ENCODE results near the gene ZNF200.
"Not testable (repeated sequence)": the region's sequence is repeated elsewhere in the genome, so short reads cannot be mapped to it uniquely, and the experiment has no call there.

Gene ZNF200, protein sequence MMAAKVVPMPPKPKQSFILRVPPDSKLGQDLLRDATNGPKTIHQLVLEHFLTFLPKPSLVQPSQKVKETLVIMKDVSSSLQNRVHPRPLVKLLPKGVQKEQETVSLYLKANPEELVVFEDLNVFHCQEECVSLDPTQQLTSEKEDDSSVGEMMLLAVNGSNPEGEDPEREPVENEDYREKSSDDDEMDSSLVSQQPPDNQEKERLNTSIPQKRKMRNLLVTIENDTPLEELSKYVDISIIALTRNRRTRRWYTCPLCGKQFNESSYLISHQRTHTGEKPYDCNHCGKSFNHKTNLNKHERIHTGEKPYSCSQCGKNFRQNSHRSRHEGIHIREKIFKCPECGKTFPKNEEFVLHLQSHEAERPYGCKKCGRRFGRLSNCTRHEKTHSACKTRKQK

DNA sequence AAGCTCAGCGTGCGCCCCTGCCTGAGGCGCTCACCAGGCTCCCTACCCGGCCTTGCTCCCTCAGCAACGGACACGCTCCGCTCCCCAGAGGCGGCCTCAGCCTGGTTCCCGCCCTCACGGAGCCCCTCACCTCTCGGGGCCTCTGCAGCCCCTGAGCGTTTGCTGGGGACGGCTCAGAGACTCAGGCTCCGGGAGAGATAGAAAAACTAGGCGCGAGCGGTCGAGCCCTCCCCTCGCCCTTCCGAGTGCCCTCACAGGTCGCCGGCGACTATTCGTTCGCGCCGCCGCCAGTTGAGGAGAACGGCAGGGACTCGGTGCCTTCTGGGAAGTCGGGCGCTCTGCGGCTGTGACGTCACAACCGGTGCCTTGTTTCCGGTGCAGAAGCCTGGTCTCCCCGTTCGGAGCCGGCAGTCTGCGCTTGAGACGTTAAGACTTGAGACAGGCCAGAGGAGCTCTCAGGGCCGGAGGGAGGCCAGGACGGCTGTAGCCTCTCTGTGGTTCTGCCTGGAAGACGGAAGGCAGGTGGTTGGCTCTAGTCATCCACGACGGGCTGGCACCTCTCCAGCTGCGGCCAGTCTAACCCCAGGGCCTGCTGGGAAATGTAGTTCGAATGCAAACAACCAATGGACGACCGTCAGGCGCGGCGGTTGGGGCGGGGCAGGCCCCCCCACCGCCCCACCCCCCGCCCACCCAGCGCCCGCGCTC is at the start of gene ZNF200:
Gene ZNF200 (minus strand): TSS at position 302 of the 705 bp plus-strand sequence. CDS start 1,403 bp downstream, outside the sequence.
- peak; percentile 95 to 96 for ATAC-seq

DNA sequence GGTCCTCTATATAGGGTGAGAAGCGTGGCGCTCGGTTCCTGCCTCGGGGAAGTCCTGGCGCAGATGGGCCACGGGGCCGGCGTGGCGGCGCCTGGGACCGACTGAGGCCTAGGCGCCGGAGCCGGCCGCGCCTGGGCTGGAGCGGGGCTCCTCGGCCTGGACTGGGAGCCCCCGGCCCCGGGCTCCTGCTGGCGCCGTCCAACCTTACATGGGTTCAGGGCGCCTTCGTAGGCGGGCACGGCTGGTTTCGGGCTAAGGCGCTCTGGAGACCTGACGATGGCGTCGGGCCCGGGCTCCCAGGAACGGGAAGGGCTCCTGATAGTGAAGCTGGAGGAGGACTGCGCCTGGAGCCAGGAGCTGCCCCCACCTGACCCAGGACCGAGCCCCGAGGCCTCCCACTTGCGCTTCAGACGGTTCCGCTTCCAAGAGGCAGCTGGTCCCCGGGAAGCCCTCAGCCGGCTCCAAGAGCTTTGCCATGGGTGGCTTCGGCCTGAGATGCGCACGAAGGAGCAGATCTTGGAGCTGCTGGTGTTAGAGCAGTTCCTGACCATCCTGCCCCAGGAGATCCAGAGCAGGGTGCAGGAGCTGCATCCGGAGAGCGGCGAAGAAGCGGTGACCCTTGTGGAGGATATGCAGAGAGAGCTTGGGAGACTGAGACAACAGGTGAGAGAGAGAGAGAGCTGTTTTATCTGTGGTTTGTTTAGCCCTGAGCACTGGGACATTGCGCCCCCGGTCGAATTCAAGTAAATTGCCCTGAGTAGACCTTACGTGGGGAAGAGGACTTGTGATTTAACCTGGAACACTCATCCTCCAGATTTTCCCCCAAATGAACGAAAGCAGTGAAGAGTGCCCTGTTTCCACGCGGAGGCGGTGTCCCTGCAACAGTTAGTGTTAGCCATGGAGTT is 48.8 kb upstream of the ZNF200 start:
- ATAC-seq = no peak

DNA sequence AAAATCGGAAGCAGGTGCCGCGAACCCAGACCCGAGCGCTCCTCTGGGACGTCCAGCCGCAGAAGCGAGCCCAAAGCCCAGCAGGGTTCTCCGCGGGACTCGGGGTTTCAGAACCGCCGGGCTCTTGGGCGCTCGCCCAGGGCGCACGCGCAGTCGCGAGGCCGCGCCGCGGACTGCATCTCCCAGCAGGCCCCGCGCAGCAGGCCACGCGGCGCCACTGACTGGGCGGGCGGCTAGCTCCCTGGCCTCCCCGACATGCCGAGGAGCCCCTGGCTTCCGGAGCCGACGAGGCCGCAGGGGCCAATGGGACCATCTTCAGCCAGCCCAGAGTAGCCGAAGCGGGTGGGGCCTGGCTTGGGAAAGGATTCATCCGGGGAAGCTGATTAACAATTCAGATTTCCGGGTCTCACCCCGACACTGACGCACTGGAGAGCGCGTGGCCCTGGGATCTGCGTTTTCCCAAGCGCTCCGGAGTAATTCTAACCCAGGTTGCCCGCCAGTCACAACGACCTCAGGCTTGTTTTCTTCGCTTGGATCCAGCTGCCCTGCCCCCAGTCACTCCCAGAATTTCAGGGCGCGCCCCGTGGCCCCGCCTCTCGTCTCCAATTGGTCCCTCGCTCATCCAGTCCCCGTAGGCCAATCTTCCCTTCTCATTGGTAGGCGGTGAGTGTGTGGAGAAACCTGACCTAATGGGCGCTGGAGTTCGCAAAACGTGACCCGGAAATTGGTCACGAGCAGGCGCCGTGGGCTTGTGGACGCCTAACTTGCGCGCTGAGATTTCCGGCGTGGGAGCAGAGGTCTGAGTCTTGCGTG is 48.0 kb upstream of the ZNF200 start, which contains the start of gene ZNF263:
Gene ZNF263 (plus strand): TSS at position 762 of the 813 bp plus-strand sequence. CDS start 328 bp downstream, outside the sequence.
- peak; percentile 89 to 92 for ATAC-seq

DNA sequence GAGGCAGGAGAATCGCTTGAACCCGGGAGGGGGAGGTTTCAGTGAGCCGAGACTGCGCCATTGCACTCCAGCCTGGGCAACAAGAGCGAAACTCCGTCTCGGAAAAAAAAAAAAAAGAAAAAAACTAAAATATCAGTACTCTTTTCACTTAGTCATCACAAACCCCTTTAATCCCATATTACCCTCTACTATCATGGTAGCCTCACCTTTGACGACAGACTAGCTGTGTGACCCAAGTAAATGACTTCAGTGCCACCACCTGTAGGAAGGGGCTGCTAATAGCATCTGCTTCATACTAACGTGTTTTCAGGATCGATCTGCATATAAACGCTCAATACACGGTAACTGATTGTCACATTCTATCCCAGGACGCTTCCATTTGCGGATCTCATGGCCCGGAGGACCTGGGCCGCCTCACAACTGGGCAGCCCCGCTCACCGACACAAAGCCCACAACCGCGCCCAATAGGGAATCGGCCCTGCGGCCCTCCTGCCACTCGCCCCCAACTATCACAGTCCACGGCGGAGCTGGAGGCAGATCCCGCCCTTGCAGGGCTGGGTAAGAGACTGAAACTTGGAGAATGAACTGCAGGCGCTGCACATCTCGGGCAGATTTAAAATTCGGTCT is 47.3 kb upstream of the ZNF200 start:
- peak; percentile 16 to 18 for ATAC-seq

DNA sequence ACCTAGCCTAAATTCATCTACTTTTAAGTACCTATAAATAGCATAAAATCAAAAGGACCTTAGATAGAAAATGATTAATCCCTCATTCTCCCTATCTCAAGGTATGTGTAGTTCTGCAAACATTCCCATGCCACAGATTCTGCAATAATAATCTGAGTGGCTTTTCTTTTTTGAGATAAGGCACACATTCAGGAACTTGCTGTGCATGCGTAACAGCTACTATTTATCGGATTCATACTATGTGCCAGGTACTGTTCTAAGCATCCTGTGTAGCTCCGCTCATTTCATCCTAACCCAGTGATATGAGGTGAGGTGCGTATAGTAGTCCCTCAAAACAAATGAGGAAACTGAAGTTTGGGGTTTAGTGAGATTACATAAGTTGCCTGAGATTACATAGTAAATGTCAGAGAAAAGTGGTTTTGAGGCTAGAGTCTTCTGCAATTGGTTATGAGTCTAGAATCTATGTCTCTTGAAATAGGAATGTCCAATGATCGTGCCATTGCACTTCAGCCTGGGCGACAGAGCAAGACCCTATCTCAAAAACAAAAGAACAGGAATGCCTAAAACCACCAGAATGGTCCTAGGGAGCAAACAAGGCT is 46.4 kb upstream of the ZNF200 start:
- ATAC-seq = no peak

DNA sequence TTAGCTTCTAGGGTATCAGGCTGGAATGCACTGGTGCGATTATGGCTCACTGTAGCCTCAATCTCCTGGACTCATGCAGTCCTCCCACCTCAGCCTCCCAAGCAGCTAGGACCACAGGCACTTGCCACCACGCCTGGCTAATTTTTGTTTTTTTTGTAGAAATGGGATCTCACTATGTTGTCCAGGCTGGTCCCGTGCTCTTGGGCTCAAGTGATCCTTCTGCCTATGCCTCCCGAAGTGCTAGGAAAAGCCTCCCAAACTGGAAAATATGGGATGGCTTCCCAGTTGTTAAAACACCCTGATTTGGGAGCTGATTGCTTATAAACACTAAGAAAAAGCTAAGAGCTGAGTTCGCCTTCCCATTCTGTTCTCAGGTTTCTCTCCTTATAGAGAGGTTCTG is 41.7 kb upstream of the ZNF200 start:
- ATAC-seq = no peak

DNA sequence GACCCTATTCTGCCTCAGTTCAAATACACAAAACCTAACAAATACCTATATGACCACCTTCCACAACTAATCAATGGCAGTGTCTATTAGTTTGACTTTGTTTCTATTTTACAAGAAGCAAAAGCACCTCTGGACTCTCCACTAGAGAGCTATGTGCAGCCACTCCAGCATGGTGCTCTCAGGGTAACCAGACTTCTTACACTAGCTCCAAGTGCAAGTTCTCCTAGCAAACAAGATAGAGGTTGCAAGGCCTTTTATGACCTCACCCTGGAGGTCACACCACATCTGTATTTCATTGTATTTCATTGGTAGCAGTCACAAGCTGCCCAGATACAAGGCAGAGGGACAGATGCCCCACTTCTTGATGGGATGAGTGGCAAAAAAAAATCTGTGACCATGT is 40.0 kb upstream of the ZNF200 start:
- no peak for ATAC-seq

DNA sequence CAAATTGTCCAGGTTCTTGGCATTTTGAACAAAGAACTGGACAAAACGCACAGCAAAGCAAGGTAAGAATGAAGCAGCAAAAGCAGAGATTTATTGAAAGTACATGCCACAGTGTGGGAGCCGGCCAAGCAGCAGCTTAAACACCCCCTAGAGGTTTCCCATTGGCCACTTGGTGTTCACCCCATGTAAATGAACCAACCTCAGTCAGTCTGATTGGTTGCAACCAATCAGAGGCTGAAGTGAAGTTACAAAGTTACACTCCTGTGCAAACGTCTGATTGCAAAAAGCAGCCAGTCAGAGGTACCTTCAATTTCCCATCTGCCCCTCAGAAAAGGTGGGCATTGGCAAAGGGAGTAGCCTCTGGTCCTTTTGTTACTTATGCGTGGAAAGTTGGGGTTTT is 39.5 kb upstream of the ZNF200 start:
- ATAC-seq = no peak

DNA sequence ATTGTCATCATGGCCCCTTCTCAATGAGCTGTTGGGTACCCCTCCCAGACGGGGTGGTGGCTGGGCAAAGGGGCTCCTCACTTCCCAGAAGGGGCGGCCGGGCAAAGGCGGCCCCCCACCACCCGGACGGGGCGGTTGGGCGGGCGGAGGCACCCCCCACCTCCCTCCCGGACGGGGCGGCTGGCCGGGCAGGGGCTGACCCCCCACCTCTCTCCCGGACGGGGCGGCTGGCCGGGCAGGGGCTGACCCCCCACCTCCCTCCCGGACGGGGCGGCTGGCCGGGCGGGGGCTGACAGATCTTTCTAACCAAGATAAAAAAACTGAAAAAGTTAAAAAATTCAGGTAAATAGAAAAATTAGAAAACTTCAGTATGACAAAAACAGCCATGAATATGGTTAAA is 36.3 kb upstream of the ZNF200 start:
- ATAC-seq = not testable (repeated sequence)

DNA sequence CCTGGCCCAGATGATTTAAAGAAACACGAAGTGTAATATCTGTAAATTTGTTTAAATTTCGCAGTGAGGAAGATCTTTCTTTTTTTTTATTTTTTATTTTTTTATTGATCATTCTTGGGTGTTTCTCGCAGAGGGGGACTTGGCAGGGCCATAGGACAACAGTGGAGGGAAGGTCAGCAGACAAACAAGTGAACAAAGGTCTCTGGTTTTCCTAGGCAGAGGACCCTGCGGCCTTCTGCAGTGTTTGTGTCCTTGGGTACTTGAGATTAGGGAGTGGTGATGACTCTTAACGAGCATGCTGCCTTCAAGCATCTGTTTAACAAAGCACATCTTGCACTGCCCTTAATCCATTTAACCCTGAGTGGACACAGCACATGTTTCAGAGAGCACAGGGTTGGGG is 35.8 kb upstream of the ZNF200 start:
- ATAC-seq = not testable (repeated sequence)

DNA sequence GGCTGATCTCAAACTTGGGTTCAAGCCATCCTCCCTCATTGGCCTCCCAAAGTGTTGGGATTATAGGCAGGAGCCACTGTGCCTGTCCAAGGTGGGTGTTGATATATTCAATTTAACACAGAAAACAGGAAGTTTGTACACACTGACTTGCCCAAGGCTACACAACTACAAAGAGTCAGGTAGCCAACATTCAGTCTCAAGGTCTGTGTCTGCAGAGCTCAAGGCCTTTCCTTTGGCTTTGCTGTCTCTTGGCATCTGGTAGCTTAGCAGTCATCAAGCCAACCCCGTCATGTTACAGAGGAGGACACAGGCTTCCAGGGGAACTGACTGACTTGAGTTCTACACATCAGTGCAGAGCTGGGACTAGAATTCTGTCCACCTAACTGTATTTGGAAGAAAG is 33.3 kb upstream of the ZNF200 start:
- no peak for ATAC-seq

DNA sequence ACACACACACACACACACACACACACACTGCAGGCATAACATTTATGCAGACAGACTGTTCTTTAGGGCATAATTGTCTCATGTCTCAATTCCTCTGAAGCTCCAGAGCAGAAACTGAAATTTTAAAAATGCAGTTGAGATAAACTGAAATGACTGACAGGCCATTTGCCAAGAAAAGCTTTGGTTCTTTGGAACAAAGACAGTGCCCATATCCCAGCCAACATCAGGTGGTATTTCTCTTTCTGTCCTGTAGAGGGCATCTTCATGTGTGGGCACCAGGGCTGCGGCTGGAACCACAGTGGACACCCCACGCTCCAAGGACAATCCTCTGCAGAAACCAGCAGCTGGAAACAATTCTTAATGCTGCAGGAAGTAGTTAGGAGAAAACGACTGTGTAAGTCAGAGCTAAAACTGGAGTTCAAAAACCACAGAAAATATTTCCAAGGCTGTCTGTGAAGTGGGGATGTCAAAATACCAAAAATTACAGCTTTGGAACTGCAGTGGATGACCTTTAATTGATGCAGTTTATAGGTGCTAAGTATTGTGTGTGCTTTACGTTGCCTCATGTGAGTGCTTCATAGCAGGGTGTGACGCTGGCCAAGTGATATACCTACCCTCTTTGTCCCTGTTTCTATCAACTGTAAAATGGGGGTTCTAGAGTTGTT is 32.0 kb upstream of the ZNF200 start:
- no peak for ATAC-seq

DNA sequence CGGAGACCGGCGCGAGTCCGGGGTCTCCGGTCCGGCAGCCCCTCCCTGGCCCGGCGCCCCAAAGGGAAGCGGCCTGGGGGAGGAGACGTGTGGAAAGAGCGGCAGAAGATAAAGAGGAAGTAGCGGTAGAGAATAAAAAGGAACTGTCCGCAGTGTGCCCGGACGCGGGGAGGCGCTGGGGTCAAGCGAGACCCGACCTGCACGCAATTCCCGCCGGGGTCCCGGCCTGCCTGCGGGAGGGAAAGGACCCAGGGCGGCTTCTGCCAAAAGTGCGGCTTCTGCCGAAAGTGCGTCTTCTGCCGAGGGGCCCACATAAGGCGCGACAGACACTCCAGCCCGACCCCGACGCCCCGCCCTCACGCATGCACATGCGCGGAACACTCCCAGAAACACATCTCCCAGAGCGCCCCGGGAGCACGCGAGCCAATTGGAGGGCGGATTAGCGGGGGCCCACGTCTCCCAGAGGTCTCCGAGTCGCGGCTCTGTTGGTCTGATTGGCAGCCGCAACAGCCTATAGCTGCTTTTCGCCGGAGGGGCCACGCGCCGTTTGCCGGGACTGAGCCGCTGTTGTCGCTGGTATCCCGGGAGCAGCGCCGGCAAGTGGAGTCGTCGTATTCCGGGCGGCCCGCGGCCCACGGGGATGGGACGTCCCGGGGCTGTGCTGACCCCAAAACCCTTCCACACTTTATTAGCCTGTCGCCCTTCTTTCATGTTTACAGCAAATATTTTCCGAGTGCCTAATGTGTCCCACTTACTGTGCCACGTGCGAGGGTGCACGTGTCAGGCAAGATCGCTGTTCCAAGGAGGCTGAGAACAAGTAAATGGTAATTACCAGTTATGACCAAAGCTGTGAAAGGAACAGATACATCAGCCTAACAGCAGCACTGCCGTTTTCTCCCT is 29.4 kb upstream of the ZNF200 start:
- peak; percentile 91 to 96 for ATAC-seq

DNA sequence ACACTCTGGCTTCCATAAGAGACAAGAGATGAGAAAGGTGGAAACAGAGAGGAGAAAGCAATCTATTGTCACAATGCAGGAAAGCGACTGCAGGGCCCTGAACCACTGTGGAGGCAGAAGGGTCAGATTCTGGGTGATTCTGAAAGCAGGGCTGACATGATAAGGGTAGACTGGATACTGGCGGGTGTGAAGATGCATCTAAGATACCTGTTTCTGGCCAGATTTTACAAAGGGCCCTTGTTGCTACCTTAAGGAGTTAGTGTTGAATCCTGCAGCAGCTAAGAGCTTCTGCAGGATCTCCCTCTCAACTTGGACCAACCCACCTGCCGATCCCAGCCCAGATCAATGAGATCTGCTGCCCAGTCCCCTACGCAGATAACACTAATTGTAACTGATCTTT is 27.6 kb upstream of the ZNF200 start:
- no peak for ATAC-seq

DNA sequence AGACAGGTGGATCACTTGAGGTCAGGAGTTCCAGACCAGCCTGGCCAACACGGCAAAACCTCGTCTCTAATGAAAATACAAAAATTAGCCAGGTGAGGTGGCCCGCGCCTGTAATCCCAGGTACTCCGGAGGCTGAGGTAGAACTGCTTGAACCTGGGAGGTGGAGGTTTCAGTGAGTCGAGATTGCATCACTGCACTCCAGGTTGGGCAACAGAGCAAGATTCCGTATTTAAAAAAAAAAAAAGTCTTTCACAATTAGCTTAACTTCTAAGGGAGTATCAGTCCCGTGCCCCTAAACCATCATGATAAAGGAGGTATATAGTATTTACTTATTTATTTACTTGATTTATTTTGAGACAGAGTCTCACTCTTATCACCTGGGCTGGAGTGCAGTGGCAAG is 24.9 kb upstream of the ZNF200 start:
- no peak for ATAC-seq

DNA sequence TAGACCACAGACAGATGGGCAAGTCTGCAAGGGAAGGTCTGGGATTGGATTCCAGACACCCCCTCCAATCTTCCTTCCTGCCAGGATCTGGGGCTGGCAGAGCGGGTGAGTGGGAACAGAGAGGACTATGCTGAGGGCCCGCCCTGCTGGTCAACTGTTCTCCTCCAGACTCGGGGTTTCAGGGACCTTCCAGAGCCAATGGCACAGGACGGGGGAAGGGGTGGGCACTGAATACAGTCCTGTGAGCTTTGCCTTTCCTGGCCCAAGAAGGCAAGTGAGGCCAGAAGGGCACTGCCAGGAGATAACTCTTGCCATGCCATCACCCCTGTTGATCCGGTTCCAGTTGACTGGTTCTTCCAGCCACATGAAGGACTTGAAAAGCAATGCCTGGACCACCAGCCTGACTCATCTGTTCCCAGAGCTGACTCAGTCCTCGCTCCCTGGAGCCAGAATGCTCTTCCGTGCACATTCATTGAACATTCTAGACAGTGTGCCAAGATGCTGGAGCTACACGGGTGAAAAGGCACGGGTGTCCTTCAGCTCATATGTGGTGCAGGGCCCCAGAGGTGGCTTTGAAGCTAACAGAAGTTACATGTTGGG is 22.0 kb upstream of the ZNF200 start:
- ATAC-seq = no peak

DNA sequence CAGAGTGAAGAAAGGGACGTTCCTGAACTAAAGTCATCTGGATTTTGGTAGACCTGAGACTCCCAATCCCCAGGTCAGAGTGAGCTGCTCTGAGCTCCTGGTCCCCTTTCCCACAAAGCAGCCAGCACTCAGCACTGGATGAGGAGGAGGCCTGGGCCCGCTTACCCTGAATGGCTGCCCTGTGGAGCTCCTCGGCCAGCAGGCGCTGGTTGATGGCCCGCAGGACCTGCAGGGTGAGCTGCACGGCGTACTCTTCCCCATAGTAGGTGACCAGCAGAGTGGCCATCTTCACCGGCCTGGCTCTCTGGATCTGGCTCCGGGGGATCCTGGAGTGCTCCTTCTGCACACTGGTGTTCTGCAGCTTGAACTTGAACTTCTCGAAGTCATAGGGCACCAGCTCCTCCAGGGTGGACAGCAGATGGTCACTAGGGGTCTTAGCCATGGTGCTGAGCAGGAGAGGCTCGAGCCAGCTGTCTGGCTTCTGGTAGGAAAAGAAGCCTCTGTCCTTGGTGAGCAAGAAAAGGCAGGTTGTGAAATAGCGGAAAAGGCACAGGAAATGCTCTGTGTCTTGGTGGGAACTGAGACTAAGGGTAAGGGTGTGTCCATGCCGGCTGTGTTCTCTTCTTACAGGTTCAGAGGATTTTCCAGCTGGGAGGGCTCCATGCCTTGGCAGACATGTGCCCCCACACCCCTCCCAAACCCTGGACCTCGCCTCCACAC is 21.3 kb upstream of the ZNF200 start, which contains the start of gene MEFV:
Gene MEFV (minus strand): TSS at position 488 of the 720 bp plus-strand sequence. CDS start 46 bp downstream, at position 442.
- no peak for ATAC-seq

DNA sequence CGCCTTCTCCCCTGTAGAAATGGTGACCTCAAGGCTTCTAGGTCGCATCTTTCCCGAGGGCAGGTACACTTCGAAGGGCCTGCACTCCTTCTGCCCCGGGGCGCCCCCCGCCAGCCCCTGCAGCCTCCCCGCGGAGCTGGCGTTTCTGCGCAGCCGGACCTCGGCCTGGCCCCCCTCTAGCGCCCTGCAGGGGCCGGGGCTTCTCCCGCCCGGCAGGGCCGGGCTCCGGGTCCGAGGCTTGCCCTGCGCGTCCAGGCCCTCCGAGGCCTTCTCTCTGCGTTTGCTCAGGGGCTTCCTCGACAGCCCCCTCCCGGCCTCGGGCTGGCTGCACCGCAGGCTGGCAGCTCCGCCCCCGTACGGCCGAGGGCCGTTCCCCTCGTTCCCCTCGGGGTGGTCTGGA is 19.4 kb upstream of the ZNF200 start:
- no peak for ATAC-seq
